Occipital lobe (tissue), 2 donors: ENCODE measurements around the gene MBD2. TPM values are rescaled to one million over a fixed set of nuclear protein-coding genes. Genes with fewer than 3 reads are reported as not detected.
"Not testable (repeated sequence)": the region's sequence is repeated elsewhere in the genome, so short reads cannot be mapped to it uniquely, and the experiment has no call there.

Experiments
- DNase-seq: peaks from one replicate; lab custom pipeline; 2025; lab: John Stamatoyannopoulos, UW
- total RNA-seq: library from RNA; depleted of rRNA; stranded (reverse); fragments of >200 nt; gene quantifications from one replicate; pipeline ENCODE4 v1.2.3, GENCODE V29; 2014

MBD2 gene, protein sequence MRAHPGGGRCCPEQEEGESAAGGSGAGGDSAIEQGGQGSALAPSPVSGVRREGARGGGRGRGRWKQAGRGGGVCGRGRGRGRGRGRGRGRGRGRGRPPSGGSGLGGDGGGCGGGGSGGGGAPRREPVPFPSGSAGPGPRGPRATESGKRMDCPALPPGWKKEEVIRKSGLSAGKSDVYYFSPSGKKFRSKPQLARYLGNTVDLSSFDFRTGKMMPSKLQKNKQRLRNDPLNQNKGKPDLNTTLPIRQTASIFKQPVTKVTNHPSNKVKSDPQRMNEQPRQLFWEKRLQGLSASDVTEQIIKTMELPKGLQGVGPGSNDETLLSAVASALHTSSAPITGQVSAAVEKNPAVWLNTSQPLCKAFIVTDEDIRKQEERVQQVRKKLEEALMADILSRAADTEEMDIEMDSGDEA
- total RNA-seq, result 20.1 TPM

DNA sequence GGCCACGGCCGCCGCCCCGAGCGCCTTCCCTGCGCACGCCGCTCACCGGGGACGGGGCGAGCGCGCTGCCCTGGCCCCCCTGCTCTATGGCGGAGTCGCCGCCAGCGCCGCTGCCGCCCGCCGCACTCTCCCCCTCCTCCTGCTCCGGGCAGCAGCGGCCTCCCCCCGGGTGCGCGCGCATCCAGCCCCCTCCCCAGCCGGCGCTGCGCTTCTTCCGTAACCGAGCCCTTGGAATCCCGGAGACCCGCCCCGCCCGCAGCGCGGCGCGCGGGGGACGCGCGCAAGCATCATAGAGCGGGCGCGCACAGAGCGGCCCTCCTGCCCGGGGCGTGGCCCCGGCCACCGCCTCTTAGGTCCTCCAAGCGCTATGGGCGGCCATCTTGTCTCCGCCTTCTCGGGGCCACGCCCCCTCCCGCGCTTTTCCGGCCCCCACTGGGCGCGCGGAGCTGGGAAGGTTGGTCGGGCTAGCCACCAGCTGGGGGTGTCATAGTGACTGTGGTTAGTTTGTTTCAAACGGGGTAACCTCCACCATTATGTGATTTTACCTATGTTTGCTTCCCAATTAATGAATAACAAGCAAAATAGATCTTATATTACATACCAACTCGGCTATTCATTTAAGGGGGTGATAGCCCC is at the start of gene MBD2:
MBD2 (minus strand) TSS at position 291 of the 636 bp plus-strand sequence; CDS start at position 181, 110 bp downstream.
- peak; percentile 91 for DNase-seq

DNA sequence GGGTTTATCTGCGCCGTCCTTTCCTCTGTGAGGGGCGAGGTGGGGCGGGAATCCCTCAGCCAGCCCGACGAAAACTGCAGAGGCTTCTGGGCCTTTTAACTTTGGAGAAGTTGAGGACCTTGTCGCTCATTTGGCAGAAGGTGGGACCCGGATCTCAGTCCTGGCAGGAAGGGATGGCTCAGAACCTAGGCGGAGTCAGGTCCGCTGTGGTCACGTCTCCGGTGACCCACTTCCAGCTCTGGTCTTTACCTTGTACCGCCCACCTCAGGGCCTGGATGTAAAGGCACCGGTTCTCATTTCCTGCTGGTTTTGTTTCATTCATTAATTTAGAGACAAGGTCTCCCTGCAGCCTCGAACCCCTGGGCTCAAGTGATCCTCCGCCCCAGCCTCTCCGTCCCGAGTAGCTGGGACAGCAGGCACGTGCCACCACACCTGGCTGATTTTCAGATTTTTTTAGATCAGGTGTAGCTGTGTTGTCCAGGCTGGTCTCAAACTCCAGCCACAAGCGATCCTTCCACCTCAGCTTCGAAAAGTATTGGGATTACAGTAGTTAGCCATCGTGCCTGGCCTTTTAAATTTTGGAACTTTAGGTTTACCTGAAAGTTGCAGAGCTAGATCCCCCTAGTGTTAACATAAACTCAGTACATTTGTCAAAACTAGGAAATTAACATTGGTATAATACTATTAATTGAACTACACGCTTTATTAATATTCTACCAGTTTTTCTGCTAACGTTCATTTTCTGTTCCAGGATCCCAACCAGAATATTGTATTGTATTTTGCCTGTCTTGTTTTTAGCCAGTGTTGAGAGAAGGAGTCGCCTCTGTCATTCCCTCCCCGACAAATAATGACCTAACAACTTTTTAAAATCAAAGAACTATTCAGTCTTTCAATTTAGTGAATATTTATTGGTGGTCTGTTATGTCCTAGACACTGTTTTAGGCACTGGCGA is 45.7 kb upstream of the MBD2 start:
- peak; percentile 69 for DNase-seq

DNA sequence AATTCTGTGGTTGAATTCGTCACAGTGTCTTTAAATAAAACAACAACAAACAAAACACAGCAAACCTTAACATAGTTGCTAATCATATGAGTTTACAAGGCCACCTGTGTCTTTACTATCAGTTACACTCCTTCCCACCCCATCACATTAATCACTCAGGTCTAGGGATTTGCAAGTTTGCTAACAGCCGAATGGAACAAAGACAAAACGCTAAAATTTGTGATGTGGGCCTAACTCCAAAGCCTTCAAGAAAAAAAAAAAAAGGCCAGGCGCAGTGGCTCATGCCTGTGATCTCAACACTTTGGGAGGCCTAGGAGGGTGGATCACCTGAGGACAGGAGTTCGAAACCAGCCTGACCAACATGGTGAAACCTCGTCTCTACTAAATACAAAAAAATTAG is 44.3 kb upstream of the MBD2 start:
- DNase-seq, result no peak

DNA sequence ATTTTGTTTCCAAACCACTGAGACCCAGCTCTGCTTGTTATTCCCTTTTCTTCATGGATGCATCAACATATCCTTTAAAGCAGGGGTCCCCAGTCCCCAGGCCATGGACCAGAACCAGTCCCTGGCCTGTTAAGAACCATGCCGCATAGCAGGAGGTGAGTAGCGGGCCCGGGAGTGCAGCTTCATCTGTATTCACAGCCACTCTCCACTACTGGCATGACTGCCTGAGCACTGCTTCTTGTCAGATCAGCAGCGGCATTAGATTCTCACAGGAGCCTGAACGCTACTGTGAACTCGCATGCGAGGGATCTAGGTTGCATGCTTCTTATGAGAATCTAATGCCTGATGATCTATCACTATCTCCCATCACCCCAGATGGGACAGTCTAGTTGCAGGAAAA is 43.2 kb upstream of the MBD2 start:
- DNase-seq, result peak; percentile 1

DNA sequence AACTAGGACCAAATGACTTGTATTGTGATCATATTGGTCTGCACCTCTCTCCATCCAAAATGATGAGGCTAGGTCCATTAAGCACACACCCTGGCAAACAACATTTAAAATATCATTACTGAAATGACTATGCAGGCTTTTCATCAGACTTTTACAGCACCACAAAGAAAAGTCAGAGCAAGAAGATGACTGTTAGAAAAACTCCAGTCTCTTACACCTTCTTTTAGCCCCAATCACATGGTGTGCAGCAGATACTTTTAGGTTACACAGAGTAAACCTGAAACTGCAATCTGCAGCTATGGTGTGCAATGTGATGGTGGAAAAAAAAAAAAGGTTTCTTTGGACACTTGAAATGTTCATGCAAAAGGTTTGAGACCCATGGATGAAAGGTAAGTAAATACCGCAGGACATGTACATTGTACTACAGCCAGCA is 39.5 kb upstream of the MBD2 start:
- DNase-seq, result no peak

DNA sequence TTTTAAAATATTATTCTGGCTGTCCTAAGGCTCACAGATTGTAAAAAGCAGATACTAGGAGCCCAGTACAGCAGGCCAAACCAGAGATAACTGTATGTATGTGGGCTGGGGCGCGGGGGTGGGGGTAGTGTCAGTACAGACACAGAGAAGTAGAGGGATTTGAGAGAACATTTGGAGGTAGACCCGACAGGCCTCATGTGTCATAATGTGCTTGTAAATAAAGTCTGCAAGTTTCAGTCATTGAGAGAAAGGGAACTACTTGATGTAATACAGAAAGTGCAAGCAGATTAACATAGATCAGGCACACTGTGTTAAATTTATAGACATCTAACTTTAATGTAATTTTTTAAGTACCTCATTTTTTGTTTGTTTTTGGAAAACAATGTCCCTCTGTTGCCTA is 37.4 kb upstream of the MBD2 start:
- DNase-seq, result no peak

DNA sequence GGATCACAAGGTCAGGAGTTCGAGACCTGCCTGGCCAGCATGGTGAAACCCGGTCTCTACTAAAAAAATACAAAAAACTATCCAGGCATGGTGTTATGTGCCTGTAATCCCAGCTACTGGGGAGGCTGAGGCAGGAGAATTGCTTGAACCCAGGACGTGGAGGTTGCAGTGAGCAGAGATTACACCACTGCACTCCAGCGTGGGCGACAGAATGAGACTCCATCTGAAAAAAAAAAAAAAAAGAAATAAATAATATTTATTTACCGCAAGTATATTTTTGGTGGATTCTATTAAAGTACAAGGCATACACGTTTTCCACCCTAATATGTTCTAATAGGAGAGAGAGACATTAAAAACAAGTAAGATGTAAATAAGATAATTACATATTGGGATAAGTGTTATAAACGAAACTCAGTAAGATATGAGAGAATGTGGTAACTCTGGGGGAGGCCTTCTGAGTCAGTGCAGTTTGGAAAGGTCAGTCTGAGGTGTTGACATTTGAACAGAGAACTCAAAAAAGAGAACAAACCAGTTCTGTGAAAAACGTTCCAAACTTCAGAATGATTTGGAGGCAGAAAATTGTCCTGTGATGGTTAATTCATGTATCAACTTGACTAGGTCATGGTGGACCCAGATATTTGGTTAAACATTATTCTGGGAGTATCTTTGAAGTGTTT is 36.1 kb upstream of the MBD2 start:
- DNase-seq, result no peak

DNA sequence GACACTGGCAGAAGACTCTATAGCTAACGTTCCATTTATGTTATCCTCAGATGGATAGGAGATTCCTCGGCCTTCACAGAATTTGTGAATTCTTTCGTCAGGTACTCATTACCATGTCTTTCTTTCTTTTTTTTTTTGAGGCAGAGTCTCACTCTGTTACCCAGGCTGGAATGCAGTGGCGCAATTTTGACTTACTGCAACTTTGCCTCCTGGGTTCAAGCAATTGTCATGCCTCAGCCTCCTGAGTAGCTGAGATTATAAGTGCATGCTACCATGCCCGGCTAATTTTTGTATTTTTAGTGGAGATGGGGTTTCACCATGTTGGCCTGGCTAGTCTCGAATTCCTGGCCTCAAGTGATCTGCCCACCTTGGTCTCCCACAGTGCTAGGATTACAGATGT is 33.3 kb upstream of the MBD2 start:
- DNase-seq, result not testable (repeated sequence)

DNA sequence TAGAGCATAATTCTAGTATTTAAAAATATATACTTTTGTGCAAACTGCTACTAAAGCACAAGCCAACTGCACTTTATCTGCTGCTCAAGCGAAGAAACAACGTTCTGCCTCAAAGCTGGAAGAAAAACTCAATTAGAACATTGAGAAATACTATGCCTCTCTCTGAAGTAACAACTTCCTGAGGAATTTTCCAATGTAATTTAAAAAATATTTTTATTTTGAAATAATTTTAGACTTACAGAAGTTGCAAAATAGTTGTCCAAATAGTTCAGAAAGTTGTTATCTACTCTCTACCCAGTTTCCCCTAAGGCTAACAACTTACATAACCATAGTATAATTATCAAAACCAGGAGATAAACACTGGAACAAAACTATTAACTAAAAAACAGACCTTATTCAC is 32.5 kb upstream of the MBD2 start:
- DNase-seq, result no peak

DNA sequence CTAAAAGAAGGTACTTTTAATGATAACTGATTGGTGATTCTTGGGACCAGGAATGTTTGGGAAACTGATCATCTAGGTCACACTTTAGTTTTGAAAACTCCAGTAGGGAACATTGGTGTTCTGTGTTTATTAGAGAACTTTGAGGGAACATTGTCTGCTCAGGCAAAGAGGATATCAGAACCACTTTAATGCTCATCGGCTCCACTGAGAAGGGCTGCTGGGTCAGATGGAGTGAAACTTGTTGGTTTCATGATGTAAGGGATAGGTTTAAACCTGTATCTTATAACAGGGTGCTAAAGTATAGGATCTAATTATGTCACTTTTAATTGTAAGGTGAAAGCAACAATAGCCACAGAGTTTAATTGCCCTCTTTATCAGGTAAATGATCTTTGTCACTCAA is 30.7 kb upstream of the MBD2 start:
- no peak for DNase-seq

DNA sequence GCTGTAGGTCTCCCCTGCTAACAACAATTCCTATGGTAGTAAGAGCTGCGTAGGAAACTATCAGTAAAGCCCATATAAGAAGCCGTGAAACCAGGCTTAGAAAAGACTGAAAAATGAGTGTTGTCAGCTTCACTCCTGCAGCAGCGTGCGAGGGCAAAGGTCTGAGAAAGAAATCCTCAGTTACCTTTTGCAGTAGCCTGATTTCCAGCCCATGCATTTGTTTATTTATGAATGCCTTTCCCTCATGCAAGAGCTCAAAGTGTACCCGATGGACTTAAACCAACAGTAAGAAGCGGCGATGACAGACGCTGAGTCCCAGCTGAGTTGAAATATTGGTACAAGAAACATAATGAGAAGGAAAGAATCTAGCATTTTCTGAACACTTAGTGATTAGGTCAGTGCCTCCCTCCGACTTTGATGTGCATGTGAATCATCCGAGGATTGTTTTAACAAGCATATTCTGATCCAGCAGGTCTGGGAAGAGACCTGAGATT is 29.8 kb upstream of the MBD2 start:
- DNase-seq, result no peak

DNA sequence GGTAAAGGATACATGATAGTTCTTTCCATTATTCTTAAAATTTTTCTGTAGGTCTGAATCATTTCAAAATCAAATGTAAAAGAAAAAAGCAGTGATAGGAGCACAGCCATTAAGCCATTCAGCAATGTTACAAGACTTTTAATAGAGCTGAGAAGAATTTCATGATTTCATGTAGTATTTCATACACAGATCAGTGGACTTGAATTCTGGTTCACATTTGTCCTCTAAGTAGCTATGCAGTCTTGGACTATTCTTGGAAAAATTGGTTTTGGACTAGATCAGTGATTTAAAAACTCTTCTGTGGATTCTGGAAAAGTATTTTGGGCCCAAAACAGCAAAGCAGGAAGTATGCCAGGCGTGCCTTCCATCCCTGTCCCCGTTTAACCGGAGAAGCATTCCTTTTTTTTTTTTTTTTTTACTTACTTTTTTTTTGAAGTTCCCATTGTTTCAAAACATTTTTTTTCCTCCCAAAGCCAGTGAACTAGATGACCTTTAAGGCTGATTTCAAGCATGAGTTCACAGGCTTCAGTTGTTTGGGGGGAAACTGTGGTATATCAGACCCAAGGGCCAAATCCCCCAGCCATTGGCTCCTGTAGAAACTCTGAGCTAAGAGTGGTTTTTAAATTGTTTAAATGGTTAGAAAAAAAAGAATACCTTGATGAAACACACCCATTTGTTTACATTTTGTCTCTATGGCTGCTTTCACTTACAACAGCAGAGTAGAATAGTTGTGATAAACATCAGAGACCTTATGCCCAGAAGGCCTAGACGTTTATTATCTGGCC is 27.3 kb upstream of the MBD2 start:
- no peak for DNase-seq

DNA sequence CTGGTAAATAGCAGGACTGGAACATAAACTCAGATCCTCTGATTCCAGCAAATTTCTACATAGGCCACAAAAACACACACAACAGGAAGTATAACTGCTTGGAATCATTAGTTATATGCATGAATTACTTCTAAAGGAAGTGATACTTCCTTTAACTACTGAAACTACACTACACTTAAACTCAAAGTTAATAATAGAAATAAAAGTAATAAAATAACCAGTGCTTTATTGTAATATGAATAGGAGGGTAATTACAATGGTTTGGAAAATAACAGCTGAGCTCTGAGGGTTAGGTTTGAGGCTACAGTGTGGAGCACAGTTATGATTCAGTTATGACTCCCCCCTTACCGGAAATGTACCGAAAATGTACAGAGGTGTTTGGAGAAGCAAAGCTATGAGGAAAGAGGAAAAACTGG is 26.4 kb upstream of the MBD2 start:
- no peak for DNase-seq

DNA sequence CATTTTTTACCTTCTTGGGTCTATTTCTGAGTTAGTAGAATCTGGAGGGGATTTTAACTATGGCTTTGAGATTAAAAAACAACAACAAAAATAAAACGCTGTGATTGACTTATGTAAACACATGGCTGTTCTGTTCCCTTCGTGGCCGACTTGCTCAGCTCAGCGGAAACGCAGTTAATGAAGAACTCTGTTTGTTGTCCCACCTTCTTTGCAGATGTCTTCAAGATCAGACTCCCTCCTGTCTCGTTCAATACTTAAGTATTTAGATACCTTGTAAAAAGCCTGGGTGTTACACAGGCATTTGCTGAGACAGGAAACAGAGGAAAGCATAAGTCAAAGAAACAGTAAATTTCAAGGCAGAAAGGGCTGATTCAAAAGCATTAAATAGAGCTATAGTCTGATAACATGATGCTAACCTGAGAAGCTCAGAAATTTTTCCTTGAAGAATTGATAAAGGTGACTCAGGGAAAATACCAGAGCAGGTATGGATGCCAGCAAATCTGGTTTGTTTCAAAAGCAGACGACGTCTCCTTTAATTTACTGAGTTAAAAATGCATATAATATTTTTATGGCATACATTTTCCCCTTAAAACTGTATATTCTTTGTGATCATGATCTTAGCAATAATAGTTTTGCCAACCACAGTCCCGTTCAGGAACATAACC is 23.2 kb upstream of the MBD2 start:
- no peak for DNase-seq

DNA sequence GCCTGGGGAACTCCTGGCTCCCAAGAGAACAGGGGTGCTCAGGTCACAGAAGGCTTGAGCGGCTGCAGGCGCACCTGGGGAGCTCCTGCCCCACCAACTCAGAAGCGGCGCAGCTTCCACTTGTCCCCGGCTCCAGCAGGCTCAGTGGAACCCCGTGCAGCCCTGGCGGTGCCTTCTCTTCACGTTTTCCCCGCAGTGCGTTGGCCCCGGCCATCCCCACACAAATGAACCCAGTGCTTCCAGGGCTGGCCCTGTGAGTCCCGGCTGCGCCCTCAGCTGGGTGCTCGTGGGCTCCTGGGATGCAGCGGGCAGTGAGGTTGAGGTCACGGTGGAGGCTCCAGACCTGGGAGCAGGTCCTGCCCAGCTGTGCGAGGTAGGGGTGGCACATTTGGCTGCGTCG is 17.9 kb upstream of the MBD2 start:
- no peak for DNase-seq

DNA sequence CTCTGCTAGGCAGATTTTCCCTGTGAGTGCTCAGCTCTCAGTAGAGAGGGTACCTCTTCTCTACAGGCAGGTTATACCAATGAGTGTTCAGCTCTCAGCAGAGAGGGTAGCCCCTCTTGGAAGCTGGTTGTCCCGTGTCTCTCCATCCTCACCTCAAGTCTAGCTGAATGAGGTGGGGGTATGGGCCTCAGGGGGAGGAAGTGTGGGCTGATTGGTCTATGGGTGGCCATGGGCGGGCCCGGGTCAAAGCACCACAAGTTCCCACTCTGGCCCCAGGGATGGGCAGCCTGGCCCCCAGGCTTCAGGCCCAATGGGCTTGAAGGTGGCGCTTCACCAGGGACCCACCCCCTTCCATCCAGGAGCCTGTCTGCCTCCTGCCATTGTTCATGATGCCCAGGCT is 17.0 kb upstream of the MBD2 start:
- DNase-seq, result no peak

DNA sequence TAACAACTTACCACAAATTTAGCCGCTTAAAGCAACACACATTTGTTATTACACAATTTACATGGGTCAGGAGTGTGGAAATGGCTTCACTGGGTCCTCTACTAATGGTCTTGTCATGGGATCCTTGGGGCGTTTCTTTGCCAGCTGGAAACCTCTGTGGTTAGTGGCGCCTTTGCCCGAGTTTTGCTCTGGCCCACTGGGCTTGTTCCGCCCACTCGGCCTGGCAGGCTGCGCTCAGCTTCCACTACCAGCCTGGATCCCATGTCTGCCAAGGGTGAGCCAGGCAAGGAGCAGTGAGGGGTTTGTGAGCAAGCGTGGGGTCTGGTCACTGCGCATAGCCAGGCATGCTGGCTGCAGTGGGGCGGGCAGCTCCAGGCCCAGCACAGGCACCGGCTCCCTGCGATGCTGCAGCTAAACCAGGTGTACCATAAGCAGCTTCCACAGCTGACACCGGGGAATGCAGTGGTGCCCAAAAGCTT is 16.2 kb upstream of the MBD2 start:
- DNase-seq, result no peak

DNA sequence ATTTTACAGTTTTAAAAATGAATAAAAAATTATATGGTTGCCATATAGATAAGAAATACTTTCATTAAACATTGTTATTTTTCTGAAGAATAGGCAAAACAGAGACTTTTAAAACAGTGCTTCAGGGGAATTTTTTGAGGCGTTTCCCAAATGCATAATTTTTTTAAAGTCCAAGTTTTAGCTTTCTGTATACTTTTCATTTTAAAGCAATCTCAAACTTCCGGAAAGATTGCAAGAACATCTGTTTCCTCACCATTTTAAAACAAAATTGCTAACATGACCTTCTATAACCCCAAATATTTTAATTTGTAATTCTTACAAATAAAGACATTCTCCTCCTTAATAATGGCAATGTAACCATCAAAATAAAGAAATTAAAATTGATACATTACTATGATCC is 15.1 kb upstream of the MBD2 start:
- no peak for DNase-seq

DNA sequence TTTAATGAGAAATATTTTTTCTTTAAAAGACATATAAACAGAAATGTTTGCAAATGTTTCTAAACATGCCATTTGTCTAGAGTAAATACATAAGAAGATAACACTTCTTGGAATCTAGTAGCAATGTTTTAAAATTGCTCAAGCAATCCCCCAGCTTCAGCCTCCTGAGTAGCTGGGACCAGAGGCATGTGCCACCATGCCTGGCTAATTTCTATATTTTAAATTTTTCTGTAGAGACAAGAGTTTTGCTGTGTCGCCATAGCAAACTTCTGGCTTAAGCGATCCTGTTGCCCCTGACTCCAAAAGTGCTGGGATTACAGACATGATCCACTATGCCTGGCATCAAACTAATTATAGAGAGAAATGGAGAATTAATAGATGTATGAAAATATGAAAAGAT is 14.6 kb upstream of the MBD2 start:
- DNase-seq, result no peak
